Astrocyte of the spinal cord (primary cell): ENCODE results near the gene C1R.

Experiments used
- DNase-seq: peaks from one replicate; pipeline ENCODE4 v3.0.0; 2011; ENCODE audit warnings: low read depth, low spot score
- H3K4me3 ChIP-seq: 2 replicates; pipeline ENCODE4 v1.5.1; 2011; ENCODE audit warnings: low read depth, mild to moderate bottlenecking, low read length, moderate library complexity
- CTCF ChIP-seq: IDR thresholded peaks from 2 replicates; pipeline ENCODE4 v1.5.1; 2012; ENCODE audit warnings: low read depth, mild to moderate bottlenecking, low read length, inconsistent platforms
- in situ Hi-C: cut with HindIII; loops from 2 replicates; pipeline ENCODE4 v1.10.0; 2017; ENCODE audit warnings: low sequenced_read_pairs

Gene C1R

GRCh38 chr12:7032990-7033389 is 59.3 kb downstream of the C1R start:
- TF ChIP-seq CTCF = no peak
- in situ Hi-C loops = no loop called here
- DNase-seq = no peak
- H3K4me3 ChIP-seq = no peak overlapping the region

- no peak overlapping the region for H3K4me3 ChIP-seq
- in situ Hi-C loops = no loop called here
- TF ChIP-seq CTCF = no peak
- no peak for DNase-seq
Observed at GRCh38 chr12:7031306-7031705, 60.9 kb downstream of the C1R start.
